HTR-8/SVneo (cell line): ENCODE measurements around the gene CREB5.
"Not testable (repeated sequence)": the region's sequence is repeated elsewhere in the genome, so short reads cannot be mapped to it uniquely, and the experiment has no call there.

Source experiments
- DNase-seq: peaks from one replicate; pipeline ENCODE4 v3.0.0; 2011; ENCODE audit warnings: low spot score, mixed read lengths; ENCODE audit not compliant: insufficient read length
- FAIRE-seq: peaks from 2 replicates; lab custom pipeline; 2011; peaks lifted over from hg19 to GRCh38; lab: Jason Lieb, UNC

Gene CREB5

DNA sequence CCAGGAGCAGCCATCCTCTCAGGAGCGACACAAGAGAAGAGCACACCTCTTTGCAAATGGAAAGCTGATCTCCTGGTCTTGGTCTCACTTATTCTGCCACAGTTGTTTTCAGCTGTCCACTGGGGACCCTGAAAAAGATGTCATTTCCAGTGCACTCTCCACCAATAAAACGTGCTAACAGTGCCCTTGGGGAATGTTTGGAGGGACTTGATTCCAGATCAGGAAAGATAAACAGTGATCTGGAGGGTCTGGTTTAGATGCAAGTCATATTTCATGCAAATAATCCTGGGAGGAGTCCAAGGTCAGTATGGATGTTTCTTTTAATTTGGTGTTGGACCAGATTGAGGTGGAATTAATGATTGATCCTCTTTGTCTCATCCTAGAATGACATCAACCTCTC lies 185.0 kb downstream of the CREB5 start:
- DNase-seq, result no peak
- FAIRE-seq, result no peak

DNA sequence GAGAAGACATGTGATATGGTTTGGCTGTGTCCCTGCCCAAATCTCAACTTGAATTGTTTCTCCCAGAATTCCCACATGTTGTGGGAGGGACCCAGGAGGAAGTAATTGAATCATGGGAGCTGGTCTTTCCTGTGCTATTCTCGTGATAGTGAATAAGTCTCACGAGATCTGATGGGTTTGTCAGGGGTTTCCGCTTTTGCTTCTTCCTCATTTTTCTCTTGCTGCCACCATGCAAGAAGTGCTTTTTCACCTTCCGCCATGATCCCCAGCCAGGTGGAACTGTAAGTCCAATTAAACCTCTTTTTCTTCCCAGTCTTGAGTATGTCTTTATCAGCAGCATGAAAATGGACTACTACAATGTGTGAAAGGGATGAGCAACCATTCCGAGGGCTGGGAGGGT lies 185.7 kb downstream of the CREB5 start:
- not testable (repeated sequence) for FAIRE-seq, DNase-seq

DNA sequence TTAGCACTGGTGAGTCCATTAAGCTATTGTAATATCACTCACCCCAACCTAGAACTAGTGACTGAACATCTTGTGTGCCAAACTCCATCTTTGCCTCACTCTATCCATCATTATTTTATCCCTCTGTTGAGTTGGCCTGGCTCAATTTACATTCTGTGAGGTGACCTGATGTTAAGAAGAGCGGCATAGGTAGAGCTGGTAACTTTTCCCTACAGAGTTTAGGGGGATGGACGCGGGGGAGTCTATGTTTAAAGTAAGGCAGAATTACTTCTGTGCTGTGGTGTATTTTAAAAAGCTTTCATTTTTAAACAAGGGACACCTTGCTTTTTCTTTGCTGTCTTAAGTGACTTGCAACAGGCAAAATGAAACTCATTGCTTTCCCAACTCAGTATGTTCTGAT lies 186.3 kb downstream of the CREB5 start:
- DNase-seq (no peak), FAIRE-seq (no peak)

DNA sequence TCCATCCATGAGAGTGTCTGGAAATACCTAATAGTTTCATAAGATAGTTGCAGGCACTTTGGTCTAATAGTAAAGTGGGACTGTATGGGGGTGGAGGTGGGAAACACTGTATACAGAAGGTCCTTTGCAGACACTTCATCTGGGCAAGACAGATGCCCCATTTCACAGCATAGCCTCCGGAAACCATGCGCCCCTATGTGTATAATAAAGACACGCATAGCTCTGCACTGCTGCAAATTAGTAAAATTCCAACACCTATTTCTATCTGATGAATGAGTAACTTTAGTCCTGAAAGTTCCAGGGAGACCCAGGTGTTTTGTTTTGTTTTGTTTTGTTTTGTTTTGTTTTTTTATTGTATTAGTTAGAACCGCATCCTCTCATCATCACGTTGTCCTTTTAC lies 187.1 kb downstream of the CREB5 start:
- DNase-seq (no peak), FAIRE-seq (no peak)

DNA sequence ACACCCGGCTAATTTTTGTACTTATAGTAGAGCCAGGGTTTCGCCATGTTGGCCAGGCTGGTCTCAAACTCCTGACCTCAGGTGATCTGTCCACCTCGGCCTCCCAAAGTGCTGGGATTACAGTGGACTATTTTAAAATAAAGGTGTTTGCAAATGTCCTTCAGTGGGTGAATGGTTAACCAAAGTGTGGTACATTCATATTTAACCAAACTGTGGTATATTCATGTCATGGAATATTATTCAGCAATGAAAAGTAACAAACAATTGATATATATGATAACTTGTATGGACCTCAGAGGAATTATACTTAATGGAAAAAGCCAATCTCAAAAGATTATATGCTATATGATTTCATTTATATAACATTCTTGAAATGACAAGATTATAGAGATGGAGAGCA lies 190.0 kb downstream of the CREB5 start:
- FAIRE-seq (no peak), DNase-seq (no peak)

DNA sequence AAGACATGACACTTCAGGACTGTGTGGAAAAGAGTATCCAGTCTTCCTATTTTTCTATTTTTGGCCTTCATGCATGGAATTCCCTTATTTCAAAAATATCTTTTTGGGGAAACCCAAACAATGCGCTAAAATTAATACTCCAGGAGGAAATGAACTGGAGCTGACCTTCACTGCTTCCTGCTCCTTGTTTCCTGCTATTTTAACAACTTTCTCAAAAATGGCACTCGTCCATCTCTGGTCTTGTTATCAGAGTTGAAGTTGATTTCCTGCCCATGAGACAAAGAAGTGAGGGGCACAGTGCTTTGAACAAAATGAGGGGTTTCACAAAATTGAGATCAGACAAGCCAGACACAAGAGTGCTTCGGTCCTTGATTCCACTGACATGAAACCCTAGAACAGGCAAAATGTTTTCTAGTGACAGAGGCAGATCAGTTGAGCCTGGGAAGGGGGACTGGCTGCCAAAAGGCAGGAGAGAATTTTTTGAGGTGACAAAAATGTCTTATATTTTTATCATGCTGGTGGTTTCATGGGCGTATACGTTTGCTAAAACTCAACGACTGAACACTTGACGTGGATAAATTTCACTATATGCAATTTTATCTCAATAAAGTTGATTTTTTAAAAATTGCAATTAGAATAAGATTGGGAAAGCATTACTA lies 193.2 kb downstream of the CREB5 start:
- FAIRE-seq (no peak), DNase-seq (no peak)

DNA sequence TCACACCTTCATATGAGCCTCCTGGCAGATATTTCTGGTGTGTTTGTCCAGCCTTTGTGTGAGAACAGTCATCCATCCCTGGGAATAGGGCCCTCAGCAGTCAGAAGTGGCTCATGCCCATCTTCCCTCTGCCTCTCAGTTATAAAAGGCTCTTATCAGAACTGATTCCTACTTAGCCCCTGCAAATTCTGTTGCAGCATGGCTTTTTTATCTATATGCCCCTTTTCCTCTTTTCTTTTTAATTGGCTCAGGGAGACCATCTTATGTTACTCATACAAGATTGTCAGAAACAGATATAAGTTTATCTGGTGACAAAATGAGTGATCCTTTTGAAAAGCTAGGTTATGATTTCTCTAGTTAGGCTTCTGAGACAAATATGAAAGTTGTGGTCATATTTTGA lies 194.1 kb downstream of the CREB5 start:
- DNase-seq (no peak), FAIRE-seq (no peak)

DNA sequence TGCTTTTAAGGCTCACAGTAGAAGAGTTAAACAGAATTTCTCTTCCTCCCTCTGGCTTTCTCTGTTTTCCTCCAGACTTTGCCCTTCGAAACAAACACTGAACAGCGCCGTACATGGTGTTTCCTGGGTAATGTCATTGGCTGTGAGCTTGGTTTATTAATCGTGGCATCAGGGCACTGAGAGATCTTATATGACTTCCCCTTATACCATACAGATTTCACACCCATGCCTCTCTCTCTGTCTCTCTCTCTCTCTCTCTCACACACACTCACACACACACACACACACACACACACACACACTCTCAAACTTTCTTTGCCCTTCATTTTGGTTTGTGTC lies 195.5 kb downstream of the CREB5 start:
- DNase-seq, result no peak
- FAIRE-seq, result no peak

DNA sequence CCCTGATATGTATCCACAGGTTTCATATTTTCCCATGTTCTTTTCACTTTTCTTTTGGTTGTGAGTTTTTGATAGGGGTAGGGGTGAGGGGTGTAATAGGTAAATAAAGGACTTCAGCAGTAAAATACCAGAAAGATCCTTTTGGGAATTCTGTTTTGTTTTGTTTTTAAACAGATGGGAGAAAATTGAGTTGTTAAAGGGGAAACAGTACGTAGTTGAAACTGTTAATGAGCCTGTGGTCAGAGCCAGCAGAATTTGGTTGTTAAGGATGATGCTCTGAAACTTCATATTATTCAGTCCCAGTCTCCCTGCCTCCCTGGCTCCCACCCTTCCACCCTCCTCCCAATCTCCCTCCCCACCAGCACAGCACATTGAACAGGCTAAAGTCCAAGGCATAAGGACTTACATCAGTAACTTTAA lies 195.9 kb downstream of the CREB5 start:
- FAIRE-seq, result no peak
- DNase-seq, result no peak

DNA sequence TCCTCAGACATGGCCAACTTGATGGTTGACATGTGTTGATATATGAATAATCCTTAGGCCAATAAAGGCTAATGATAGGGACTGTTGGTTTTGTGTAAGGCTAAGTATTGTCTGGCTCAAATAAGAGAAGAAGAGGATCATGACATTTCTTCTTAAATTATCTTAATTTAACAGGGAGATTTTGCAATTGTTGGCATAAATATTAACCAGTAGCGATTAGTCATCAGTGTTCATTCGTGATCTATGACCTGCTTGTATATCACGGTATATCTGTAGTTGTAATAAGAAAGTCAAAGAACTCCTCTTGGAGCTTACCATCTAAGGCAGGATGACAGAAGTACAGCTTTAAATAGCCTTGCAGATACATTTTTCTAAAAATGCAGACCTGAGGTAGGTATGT lies 196.4 kb downstream of the CREB5 start:
- DNase-seq (no peak), FAIRE-seq (no peak)

DNA sequence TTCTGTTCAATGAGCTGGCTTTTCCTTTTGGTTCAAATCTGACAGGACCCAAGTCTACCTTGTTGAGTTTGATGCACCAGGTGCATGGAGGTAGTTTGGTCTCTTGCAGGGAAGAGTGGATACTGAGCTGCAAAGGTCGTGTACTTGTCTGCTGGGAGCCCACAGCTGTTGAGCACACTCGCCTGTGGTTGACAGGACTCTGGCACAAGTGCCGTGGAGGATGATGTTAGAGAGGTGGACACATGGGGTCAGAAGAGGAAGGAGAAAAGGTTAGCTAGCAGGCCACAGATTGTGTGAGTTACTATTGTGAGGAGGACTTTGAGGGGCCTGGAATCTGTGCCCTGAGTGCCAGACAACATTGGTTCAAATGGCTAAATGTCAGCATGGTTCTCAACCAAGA lies 197.3 kb downstream of the CREB5 start:
- no peak for FAIRE-seq
- no peak for DNase-seq

DNA sequence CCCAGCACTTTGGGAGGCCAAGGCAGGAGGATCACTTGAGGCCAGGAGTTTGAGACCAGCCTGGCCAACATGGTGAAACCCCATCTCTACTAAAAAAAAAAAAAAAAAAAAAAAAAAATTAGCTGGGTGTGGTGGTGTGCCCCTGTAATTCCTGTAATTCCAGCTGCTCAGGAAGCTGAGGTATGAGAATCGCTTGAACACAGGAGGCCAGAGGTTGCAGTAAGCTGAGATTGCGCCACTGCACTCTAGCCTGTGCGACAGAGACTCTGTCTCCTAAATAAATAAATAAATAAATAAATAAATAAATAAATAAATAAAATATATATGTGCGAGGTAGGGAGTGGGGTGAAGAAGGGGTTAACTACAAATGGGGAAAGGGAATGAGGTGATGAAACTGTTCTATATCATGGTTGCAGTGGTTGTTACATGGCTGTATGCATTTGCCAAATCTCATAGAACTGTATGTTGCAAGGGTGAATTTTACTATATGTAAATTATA lies 199.1 kb downstream of the CREB5 start:
- not testable (repeated sequence) for FAIRE-seq

DNA sequence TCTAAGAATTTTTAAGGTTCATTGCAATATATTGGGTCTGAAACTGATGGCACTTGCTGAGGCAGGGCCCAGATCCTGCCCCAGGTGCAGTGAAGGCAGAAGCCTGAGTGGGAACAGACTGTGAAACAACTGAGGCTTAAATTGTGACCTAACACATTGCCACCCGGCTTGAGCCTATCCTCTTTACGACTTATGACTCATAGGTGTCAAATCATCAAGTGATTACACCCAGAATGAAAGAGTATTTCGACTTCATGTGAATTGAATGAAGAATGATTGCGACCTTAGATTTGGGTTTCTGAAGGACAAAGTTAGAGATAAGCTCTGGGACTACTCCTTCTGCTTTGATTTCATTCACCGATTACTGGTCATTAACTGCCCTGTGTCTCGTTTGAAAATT lies 200.9 kb downstream of the CREB5 start:
- no peak for FAIRE-seq
- no peak for DNase-seq

More for the DNA sequence above, 199.1 kb downstream of the CREB5 start:
- not testable (repeated sequence) for DNase-seq

DNA sequence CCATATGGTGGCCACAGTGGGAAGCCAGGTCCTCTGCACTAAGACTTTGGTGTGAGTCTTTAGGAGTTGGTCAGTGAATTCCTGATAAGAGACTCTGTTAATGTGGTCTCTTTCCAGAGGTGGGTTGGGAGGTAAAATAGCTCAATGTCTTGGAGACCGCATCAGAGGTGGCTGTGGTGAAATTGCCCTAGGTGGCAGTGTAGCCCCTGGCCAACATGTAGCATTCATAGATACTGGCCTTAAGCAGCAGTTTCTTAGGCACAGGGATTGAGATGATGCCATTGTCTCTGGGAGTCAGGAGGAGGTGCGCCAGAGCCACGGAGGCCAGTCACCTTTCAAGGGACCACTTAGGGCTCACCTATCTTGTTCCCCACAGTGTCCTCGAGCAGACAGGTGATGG lies 202.8 kb downstream of the CREB5 start:
- FAIRE-seq (peak; percentile 9), DNase-seq (peak; percentile 6)

DNA sequence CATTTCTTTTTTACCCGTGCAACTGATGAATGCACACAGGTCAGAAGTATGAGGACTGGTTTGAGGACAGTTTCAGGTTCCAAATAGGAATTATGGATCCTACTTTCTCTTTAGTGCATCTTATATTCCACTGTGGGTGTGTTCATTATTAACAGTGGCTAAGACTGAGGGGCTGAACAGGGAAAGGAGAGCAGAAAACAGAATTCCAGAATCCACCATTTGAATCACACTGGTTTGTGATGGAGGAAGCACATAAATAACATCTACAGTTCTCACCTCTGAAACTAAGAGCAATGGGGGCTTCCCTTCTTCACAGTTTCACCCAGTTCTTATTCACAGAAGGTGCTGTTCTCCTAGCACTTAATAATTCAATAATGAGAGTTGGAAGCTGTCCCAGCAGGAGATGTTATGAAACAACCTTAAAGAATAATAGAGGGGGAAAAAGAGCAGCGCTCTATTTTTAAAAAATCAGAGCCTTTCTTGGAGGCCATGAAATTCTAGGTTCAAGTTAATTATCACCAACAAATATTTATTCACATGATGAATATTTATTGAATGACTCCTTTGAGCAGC lies 205.1 kb downstream of the CREB5 start:
- DNase-seq (no peak), FAIRE-seq (no peak)

DNA sequence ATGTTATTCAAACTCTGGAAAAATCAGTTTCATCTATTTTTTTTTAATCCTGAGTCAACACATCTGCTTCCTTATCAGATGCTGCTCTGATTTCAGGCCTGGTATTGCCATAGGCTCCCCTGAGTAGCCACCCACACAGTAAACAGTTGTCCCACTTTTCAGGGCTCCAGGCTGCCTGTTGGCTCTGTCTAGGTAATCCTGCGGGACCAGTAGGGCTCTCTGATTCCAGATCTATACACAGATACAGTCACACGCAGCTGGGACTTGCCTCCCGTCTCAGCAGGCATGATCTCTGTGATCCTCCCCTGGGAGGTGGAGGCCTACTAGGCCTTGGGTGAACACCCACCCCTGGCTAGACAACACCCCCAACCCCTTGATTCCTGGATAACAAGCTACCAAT lies 206.1 kb downstream of the CREB5 start:
- no peak for FAIRE-seq

DNA sequence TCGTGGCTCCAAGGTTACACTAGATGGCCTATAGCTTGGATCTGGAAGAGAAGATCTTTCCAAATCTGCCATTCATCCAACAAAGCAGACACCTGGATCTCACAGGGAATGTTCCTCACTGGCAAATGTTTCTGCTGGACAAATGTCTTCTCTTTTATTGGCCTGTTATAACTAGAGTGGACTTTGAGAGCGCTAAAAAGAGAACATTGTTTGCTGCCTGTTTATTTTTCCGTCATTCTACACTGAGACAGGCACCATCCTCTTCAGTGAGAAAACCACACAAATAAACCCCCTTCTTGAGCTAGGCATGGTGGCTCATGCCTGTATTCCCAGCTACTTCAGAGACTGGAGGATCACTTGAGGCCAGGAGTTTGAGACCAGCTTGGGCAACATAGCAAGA lies 206.9 kb downstream of the CREB5 start:
- DNase-seq, result no peak
- no peak for FAIRE-seq

More for the DNA sequence above, 206.1 kb downstream of the CREB5 start:
- DNase-seq, result no peak

DNA sequence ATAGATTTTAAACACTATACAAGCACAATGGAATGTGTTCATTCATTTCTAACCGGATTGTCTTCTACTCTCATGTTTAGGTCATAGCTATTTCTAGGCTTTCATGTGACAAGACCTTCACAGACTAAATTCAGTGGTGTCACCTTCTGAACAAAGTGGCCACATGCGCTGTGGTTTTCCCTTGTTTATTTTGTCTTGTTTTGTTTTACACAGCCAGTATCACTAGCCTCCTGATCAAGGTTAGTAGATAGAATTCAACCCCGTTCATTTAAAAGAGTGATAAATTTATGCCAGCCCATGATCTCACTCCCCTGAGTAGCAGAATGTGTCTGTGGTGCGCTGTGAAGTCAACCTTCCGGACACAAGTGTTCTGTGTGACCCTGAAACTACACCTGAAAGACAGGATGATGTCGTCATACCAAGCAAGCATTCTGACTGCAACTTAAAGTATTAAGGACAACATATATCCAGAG lies 209.1 kb downstream of the CREB5 start:
- FAIRE-seq (no peak), DNase-seq (no peak)

DNA sequence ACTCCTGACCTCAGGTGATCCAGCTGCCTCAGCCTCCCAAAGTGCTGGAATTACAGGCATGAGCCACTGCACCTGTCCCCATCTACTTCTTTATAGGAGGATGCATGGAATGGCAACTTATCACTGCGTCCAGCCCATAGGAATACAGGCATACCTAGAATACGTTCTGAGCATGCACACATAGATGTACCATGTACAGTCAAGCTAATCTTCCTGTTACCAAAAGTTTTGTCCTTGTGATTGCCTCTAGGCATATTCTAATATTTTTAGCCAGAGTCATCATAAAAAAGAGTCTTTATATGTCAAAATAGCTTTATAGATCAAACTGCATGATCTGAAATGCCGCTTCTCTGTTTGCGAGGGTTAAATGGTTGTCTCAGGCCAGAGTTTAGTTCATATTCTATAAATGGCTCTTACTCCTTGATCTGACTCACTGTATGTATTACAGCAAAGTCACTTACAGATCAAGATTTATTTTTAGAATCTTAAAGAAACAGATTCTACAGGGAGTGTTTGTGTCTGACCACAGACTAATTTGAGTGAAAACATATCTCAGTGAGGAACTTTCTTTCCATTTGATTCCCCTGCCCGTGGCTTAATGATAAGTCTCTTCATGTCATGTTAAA lies 210.9 kb downstream of the CREB5 start:
- no peak for FAIRE-seq

DNA sequence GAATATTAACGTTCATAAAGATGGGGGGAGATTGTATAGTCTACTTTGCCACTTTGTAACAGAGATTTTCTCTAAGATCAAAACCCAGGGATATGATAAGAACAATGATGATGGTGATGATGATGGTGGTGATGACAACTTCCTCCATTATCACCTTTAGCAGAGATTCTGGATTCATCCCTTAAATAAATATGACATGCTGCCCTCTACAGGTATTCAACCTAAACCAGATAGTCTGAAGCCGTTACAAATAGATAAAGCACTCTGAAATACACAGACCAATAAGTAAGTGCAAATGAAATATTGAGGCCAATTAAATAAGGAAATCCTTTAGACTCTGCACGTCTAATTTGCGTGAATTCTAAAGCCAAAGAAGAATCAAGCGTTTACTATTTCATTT lies 211.5 kb downstream of the CREB5 start:
- no peak for FAIRE-seq
- peak; percentile 6 for DNase-seq

More for the DNA sequence above, 210.9 kb downstream of the CREB5 start:
- no peak for DNase-seq

DNA sequence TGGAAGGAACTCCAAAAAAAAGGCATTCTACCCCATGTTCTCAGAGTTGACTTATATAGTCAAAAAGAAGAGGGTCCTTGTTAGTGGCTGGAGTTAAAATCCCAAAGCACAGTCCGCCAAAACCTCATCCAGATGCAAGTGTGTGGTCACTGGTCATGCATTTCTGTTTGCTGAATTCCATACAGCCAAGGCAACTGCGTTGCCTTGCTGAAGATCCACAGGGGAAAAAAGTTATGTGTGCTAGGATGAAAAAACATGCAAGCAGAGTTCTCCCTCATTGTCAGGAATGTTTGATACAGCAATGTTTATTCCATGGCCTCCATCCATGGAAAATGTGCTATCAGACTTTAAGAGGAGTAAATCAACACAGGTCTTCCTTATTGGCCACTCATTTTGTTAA lies 213.1 kb downstream of the CREB5 start:
- DNase-seq (no peak), FAIRE-seq (no peak)

DNA sequence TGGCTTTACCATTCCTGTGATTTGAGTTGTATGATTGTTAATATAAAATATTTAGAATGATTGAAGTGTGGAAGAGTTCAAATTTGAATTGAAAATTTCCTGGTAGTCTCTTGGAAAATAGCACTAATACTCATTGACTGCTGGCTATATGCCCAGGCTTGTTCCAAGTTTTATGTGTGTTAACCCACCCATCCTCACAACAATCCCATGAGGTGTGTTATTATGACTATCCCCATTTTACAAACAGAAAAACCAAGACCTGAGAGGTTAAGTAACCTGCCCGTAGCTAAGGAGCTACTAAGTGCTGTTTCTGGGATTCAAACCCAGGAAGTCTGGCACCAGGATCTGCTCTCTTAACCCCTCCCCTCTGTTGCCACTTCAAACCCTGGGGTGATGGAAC lies 213.9 kb downstream of the CREB5 start:
- DNase-seq, result no peak
- FAIRE-seq, result no peak
